ENCODE measurements around the gene BMPR1A. TPM values are rescaled to one million over a fixed set of nuclear protein-coding genes. Genes with fewer than 3 reads are reported as not detected.

BMPR1A gene
- total and polyA plus RNA-seq, 10 of the 15 experiments (the other 5 are each of a cell fraction or from before 2014, with no cell fraction given) = 2.3 to 22.7 (median 13.1) TPM

GRCh38 chr10:86962981-86963310 is 206.5 kb downstream of the BMPR1A start (continued):
- no peak for TF ChIP-seq BCL3 (IDR thresholded peaks at IDR 0.05; ENCODE audit: borderline replicate concordance, insufficient read depth, low read depth, low read length, poor library complexity, severe bottlenecking)
- no peak for TF ChIP-seq SP1 (IDR thresholded peaks at IDR 0.05; ENCODE audit: low read depth, low read length)
- TF ChIP-seq RELB (IDR thresholded peaks at IDR 0.05; ENCODE audit: low read depth) = no peak
- TF ChIP-seq NKRF (conservative IDR thresholded peaks at IDR 0.05) = no peak
- TF ChIP-seq ELK1 (IDR thresholded peaks at IDR 0.05; ENCODE audit: low read depth, low read length) = no peak
- no peak for TF ChIP-seq RBBP5 (conservative IDR thresholded peaks at IDR 0.05)
- TF ChIP-seq NBN (IDR thresholded peaks at IDR 0.05) = no peak

Data from GM12878 (cell line).